ENCODE data around the gene GRIP2. TPM values are rescaled to one million over a fixed set of nuclear protein-coding genes. Genes with fewer than 3 reads are reported as not detected.

Gene GRIP2
- polyA plus RNA-seq, 5 donors = 0.49 to 1.7 (median 0.91) TPM

GRCh38 chr3:14507757-14508504 lies 32.2 kb downstream of the GRIP2 start:
- DNase-seq = no peak

GRCh38 chr3:14507305-14507741 lies 32.8 kb downstream of the GRIP2 start:
- DNase-seq = no peak

- DNase-seq = no peak
Observed at GRCh38 chr3:14506626-14507304, 33.4 kb downstream of the GRIP2 start.

GRCh38 chr3:14505803-14506500 lies 34.2 kb downstream of the GRIP2 start:
- DNase-seq = no peak

- DNase-seq = no peak
Observed at GRCh38 chr3:14505001-14505802, 34.9 kb downstream of the GRIP2 start.

- DNase-seq = no peak
Observed at GRCh38 chr3:14503706-14504065, 36.5 kb downstream of the GRIP2 start.

GRCh38 chr3:14503033-14503705 lies 37.0 kb downstream of the GRIP2 start:
- no peak for DNase-seq

- no peak for DNase-seq
Observed at GRCh38 chr3:14502472-14502871, 37.7 kb downstream of the GRIP2 start.

- DNase-seq = no peak
Observed at GRCh38 chr3:14497321-14497720, 42.8 kb downstream of the GRIP2 start.

GRCh38 chr3:14496351-14496750 lies 43.8 kb downstream of the GRIP2 start:
- DNase-seq = no peak

- no peak for DNase-seq
Observed at GRCh38 chr3:14494973-14495300, 45.2 kb downstream of the GRIP2 start.

- no peak for DNase-seq
Observed at GRCh38 chr3:14494279-14494972, 45.7 kb downstream of the GRIP2 start.

- DNase-seq = no peak
Observed at GRCh38 chr3:14492948-14493881, 46.9 kb downstream of the GRIP2 start.

- no peak for DNase-seq
Observed at GRCh38 chr3:14491396-14492190, 48.5 kb downstream of the GRIP2 start.

- no peak for DNase-seq
Observed at GRCh38 chr3:14490831-14491230, 49.3 kb downstream of the GRIP2 start.

- DNase-seq = no peak
Observed at GRCh38 chr3:14490255-14490654, 49.9 kb downstream of the GRIP2 start.

- DNase-seq = no peak
Observed at GRCh38 chr3:14489641-14490040, 50.5 kb downstream of the GRIP2 start.

- no peak for DNase-seq
Observed at GRCh38 chr3:14488286-14489041, 51.7 kb downstream of the GRIP2 start.

All from right lung (tissue), 5 donors.